ENCODE results near the gene CDH23. TPM values are rescaled to one million over a fixed set of nuclear protein-coding genes. Genes with fewer than 3 reads are reported as not detected.
A peak's percentile ranks its signal among the peaks of the same experiment; 100 is the strongest.

Gene CDH23
- total RNA-seq, 1 experiment from 2014 or later = 0.02 TPM

- ChIA-PET POLR2A (interaction anchor here (5.5 kb wide), 1 partner anchor 9 kb away, joined by 34 read pairs; no protein-coding TSS in a partner anchor), CTCF (no interaction called here)
- intact Hi-C loops (cut with micrococcal nuclease) = no loop called here
- TF ChIP-seq CTCF (IDR thresholded peaks at IDR 0.05; ENCODE audit: unreplicated experiment) = no peak
- Mint-ChIP-seq H3K27me3 (ENCODE audit: insufficient read depth, unreplicated experiment) (no peaks in the 10 kb centered on the region), H3K36me3 (ENCODE audit: insufficient read depth, unreplicated experiment) (peaks cover 8% of the 10 kb centered on the region), H3K4me3 (ENCODE audit: unreplicated experiment) (no peak overlapping the region), H3K9me3 (ENCODE audit: unreplicated experiment) (no peaks in the 10 kb centered on the region), H3K27ac (ENCODE audit: low read depth, unreplicated experiment) (no peak overlapping the region), H3K4me1 (ENCODE audit: insufficient read depth, unreplicated experiment) (peaks cover 21% of the 10 kb centered on the region)
- no TSS peak for BruUV-seq (replicated peaks)
- no peak for DNase-seq (ENCODE audit: unreplicated experiment)
These were observed 28.5 kb upstream of the CDH23 start for GRCh38 chr10:71368176-71368575.

GRCh38 chr10:71368643-71369042 lies 28.1 kb upstream of the CDH23 start:
- ChIA-PET CTCF (interaction anchor here (0.6 to 3.8 kb wide), 4 partner anchors 8 to 54 kb away, joined by 3 to 17 read pairs (median 4); no protein-coding TSS in a partner anchor), POLR2A (interaction anchor here (5.5 kb wide), 1 partner anchor 9 kb away, joined by 34 read pairs; no protein-coding TSS in a partner anchor)
- BruUV-seq (replicated peaks) = no TSS peak
- no peaks in the 10 kb centered on the region for H3K9me3 Mint-ChIP-seq (ENCODE audit: unreplicated experiment)
- peaks cover 8% of the 10 kb centered on the region for H3K36me3 Mint-ChIP-seq (ENCODE audit: insufficient read depth, unreplicated experiment)
- intact Hi-C loops (cut with micrococcal nuclease) = no loop called here
- H3K27ac Mint-ChIP-seq (ENCODE audit: low read depth, unreplicated experiment) = no peak overlapping the region
- no peak overlapping the region for H3K4me3 Mint-ChIP-seq (ENCODE audit: unreplicated experiment)
- H3K27me3 Mint-ChIP-seq (ENCODE audit: insufficient read depth, unreplicated experiment) = no peaks in the 10 kb centered on the region
- no peak for TF ChIP-seq CTCF (IDR thresholded peaks at IDR 0.05; ENCODE audit: unreplicated experiment)
- peak; percentile 9 for DNase-seq (ENCODE audit: unreplicated experiment)
- peaks cover 20% of the 10 kb centered on the region for H3K4me1 Mint-ChIP-seq (ENCODE audit: insufficient read depth, unreplicated experiment)

GRCh38 chr10:71369602-71370001 lies 27.1 kb upstream of the CDH23 start:
- TF ChIP-seq CTCF (IDR thresholded peaks at IDR 0.05; ENCODE audit: unreplicated experiment) = no peak
- DNase-seq (ENCODE audit: unreplicated experiment) = no peak
- ChIA-PET CTCF (interaction anchor here (0.8 to 3.8 kb wide), 2 partner anchors 14 to 37 kb away, joined by 3 to 17 read pairs; no protein-coding TSS in a partner anchor), POLR2A (interaction anchor here (1.1 kb wide), 1 partner anchor 37 kb away, joined by 4 read pairs; no protein-coding TSS in a partner anchor)
- no peaks in the 10 kb centered on the region for H3K9me3 Mint-ChIP-seq (ENCODE audit: unreplicated experiment)
- H3K27ac Mint-ChIP-seq (ENCODE audit: low read depth, unreplicated experiment) = no peak overlapping the region
- H3K27me3 Mint-ChIP-seq (ENCODE audit: insufficient read depth, unreplicated experiment) = no peaks in the 10 kb centered on the region
- intact Hi-C loops (cut with micrococcal nuclease) = no loop called here
- H3K4me3 Mint-ChIP-seq (ENCODE audit: unreplicated experiment) = no peak overlapping the region
- peaks cover 8% of the 10 kb centered on the region for H3K36me3 Mint-ChIP-seq (ENCODE audit: insufficient read depth, unreplicated experiment)
- BruUV-seq (replicated peaks) = no TSS peak
- H3K4me1 Mint-ChIP-seq (ENCODE audit: insufficient read depth, unreplicated experiment) = peaks cover 10% of the 10 kb centered on the region

- Mint-ChIP-seq H3K27me3 (ENCODE audit: insufficient read depth, unreplicated experiment) (no peaks in the 10 kb centered on the region), H3K9me3 (ENCODE audit: unreplicated experiment) (no peaks in the 10 kb centered on the region), H3K4me1 (ENCODE audit: insufficient read depth, unreplicated experiment) (peaks cover 6% of the 10 kb centered on the region), H3K4me3 (ENCODE audit: unreplicated experiment) (no peak overlapping the region), H3K36me3 (ENCODE audit: insufficient read depth, unreplicated experiment) (peaks cover 4% of the 10 kb centered on the region), H3K27ac (ENCODE audit: low read depth, unreplicated experiment) (no peak overlapping the region)
- ChIA-PET POLR2A (interaction anchor here (0.7 to 1.1 kb wide), 2 partner anchors 29 to 38 kb away, joined by 3 to 4 read pairs; no protein-coding TSS in a partner anchor), CTCF (interaction anchor here (3.8 kb wide), 1 partner anchor 14 kb away, joined by 17 read pairs; no protein-coding TSS in a partner anchor)
- DNase-seq (ENCODE audit: unreplicated experiment) = no peak
- BruUV-seq (replicated peaks) = no TSS peak
- no peak for TF ChIP-seq CTCF (IDR thresholded peaks at IDR 0.05; ENCODE audit: unreplicated experiment)
- intact Hi-C loops (cut with micrococcal nuclease) = no loop called here
These were observed 26.7 kb upstream of the CDH23 start for GRCh38 chr10:71370031-71370430.
